GM12872 (cell line): Measurements from ENCODE around the gene HEXIM2.

Source experiments
- TF ChIP-seq, protein P1 (sequence below): IDR thresholded peaks from 3 replicates; pipeline ENCODE4 v1.5.1; 2011; ENCODE audit warnings: low read depth, mild to moderate bottlenecking, low read length, moderate library complexity; ENCODE audit not compliant: insufficient read depth

The HEXIM2 gene

DNA sequence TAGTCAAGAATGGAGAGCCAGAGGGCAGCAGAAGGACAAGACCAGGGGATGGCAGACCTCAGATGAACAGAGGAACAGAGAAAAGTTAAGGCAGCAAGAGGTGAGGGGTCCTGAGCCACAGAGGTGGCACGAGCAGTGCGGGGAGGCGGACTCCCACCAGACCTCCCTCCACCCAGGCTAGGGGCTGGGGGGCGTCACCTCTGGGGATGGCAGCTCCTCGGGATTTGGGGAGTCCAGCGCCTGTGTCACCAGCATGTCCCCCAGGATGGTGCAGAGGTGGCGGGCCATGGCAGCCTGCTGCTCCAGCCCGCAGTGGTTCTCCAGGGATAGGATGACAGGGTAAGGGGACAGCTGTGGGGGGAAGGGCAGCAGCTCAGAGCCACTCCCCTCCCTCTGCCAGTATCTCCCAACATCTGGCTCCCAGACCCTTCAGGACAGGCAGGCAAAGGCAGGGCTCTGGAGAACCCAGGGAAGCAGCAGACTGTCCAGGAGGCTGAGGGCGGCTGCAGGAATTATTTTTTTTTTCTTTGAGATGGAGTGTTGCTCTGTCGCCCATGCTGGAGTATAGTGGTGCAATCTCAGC lies 45.1 kb upstream of the HEXIM2 start:
- TF ChIP-seq, protein P1, sequence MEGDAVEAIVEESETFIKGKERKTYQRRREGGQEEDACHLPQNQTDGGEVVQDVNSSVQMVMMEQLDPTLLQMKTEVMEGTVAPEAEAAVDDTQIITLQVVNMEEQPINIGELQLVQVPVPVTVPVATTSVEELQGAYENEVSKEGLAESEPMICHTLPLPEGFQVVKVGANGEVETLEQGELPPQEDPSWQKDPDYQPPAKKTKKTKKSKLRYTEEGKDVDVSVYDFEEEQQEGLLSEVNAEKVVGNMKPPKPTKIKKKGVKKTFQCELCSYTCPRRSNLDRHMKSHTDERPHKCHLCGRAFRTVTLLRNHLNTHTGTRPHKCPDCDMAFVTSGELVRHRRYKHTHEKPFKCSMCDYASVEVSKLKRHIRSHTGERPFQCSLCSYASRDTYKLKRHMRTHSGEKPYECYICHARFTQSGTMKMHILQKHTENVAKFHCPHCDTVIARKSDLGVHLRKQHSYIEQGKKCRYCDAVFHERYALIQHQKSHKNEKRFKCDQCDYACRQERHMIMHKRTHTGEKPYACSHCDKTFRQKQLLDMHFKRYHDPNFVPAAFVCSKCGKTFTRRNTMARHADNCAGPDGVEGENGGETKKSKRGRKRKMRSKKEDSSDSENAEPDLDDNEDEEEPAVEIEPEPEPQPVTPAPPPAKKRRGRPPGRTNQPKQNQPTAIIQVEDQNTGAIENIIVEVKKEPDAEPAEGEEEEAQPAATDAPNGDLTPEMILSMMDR = no peak

- TF ChIP-seq, protein P1 = no peak
Observed at GRCh38 chr17:45117334-45117733, 44.3 kb upstream of the HEXIM2 start.

GRCh38 chr17:45117848-45118646 lies 43.6 kb upstream of the HEXIM2 start:
- TF ChIP-seq, protein P1 = no peak

DNA sequence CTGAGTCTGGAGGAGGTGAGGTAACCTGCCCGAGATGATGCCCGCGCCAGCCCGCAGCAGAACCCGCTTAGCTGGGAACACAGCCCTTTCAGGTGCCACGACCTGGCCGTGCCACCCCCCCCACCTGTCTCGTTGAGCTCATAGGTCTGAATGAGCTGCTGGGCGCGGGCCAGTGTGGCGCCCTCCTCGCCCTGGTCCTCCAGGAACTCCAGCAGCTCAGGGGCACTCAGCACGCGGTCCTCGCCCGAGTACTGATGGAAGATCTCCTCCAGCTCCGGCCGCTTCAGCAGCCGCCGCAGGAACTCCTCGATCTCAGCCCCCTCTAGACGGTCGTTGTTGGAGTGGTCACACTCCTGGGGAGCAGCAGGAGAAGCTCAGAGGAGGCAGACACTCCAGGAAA lies 43.0 kb upstream of the HEXIM2 start:
- TF ChIP-seq, protein P1 = no peak

DNA sequence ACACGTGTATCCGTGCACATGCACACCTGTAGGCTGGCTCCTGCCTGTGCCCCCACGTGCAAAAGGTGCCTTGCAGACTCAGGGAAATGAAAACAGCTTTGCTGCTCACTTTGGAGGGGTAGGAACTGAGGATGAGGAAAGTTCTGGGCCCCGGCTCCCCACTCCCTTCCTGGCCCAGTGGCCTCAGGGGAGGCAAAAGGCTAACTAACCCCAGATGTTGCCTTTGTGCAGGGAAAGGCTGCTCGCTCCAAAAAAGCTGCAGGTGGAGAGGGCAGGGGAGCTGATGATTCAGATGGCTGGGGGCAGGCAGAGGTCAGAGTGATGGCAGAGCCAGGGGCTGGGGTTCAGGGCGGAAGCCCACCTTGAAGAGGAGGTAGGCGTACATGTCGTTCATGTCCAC lies 41.7 kb upstream of the HEXIM2 start:
- TF ChIP-seq, protein P1 = no peak

- TF ChIP-seq, protein P1 = no peak
Observed at GRCh38 chr17:45120558-45120957, 41.1 kb upstream of the HEXIM2 start.

DNA sequence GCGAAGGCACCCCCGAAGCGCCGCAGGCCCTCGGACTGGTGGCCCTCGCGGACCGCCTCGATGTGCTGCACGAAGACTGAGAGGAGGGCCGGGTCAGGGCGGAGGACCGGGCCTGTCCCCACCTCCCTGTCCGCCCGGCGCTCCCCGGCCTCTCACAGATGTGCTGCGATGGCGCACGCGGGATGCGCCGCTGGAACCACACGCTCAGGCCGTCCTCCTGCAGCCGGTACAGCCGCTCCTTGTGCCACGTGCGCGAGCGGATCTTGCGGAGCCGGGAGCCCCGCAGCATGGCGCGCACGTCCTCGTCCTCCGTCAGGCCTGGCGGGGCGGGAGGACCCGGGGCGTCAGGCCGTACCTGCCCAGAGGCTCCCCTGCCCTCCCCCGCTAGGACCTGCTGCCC lies 40.6 kb upstream of the HEXIM2 start:
- TF ChIP-seq, protein P1 = no peak
